ENCODE results near the gene SH3RF3.

DNA sequence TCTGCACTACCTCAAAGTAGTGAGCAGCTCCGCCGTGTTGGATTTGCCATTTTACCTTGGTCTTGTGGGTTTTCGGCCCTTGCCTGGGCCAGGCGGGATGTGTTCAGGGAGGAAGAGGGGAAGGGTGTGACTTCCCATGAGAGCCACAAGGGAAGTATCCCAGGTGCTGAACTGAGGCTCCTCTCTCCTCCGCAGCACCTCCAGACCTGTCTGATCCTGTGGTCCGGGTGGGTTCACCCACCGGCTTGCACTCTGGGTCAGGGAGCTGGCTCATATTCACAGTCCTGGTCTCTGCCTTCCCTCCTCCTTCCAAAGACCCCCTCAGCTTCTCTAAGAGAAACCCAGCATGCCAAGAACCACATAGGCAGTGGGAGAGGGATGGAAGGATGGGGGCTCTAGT, 249.0 kb downstream of the SH3RF3 start:
- TF ChIP-seq, protein P1, sequence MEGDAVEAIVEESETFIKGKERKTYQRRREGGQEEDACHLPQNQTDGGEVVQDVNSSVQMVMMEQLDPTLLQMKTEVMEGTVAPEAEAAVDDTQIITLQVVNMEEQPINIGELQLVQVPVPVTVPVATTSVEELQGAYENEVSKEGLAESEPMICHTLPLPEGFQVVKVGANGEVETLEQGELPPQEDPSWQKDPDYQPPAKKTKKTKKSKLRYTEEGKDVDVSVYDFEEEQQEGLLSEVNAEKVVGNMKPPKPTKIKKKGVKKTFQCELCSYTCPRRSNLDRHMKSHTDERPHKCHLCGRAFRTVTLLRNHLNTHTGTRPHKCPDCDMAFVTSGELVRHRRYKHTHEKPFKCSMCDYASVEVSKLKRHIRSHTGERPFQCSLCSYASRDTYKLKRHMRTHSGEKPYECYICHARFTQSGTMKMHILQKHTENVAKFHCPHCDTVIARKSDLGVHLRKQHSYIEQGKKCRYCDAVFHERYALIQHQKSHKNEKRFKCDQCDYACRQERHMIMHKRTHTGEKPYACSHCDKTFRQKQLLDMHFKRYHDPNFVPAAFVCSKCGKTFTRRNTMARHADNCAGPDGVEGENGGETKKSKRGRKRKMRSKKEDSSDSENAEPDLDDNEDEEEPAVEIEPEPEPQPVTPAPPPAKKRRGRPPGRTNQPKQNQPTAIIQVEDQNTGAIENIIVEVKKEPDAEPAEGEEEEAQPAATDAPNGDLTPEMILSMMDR (IDR thresholded peaks at IDR 0.05; ENCODE audit: low read depth, low read length): no peak
- TF ChIP-seq POLR2A (IDR thresholded peaks at IDR 0.05; ENCODE audit: extremely low read depth, insufficient read length) (no peak), MYC (IDR thresholded peaks at IDR 0.05; ENCODE audit: low read depth, low read length) (no peak)

Measured in NB4 (cell line).